Measurements from ENCODE around the gene FAM53A.

Gene FAM53A

GRCh38 chr4:1624519-1624910 is 59.6 kb downstream of the FAM53A start:
- no peak overlapping the region for H3K4me3 Mint-ChIP-seq
- H3K27ac Mint-ChIP-seq: no peak overlapping the region
- no peaks in the 10 kb centered on the region for H3K36me3 Mint-ChIP-seq (ENCODE audit: low read depth)
- TF ChIP-seq CTCF (IDR thresholded peaks at IDR 0.05): no peak
- peaks cover 24% of the 10 kb centered on the region for H3K9me3 Mint-ChIP-seq
- H3K27me3 Mint-ChIP-seq (ENCODE audit: low read depth, poor library complexity): peaks cover 8% of the 10 kb centered on the region
- H3K4me1 Mint-ChIP-seq: peaks cover 5% of the 10 kb centered on the region
- no peak for DNase-seq

GRCh38 chr4:1623821-1624518 is 60.1 kb downstream of the FAM53A start:
- Mint-ChIP-seq H3K9me3 (peaks cover 24% of the 10 kb centered on the region), H3K27ac (no peak overlapping the region), H3K36me3 (ENCODE audit: low read depth) (no peaks in the 10 kb centered on the region), H3K27me3 (ENCODE audit: low read depth, poor library complexity) (peaks cover 8% of the 10 kb centered on the region), H3K4me1 (peaks cover 5% of the 10 kb centered on the region), H3K4me3 (no peak overlapping the region)
- no peak for TF ChIP-seq CTCF (IDR thresholded peaks at IDR 0.05)
- DNase-seq: no peak

GRCh38 chr4:1623400-1623799 is 60.7 kb downstream of the FAM53A start:
- no peak overlapping the region for H3K27ac Mint-ChIP-seq
- H3K4me1 Mint-ChIP-seq: peaks cover 5% of the 10 kb centered on the region
- peaks cover 24% of the 10 kb centered on the region for H3K9me3 Mint-ChIP-seq
- no peak overlapping the region for H3K4me3 Mint-ChIP-seq
- TF ChIP-seq CTCF (IDR thresholded peaks at IDR 0.05): no peak
- H3K36me3 Mint-ChIP-seq (ENCODE audit: low read depth): no peaks in the 10 kb centered on the region
- H3K27me3 Mint-ChIP-seq (ENCODE audit: low read depth, poor library complexity): peaks cover 8% of the 10 kb centered on the region
- no peak for DNase-seq

- Mint-ChIP-seq H3K4me1 (peaks cover 5% of the 10 kb centered on the region), H3K36me3 (ENCODE audit: low read depth) (no peaks in the 10 kb centered on the region), H3K9me3 (peaks cover 25% of the 10 kb centered on the region), H3K4me3 (no peak overlapping the region), H3K27me3 (ENCODE audit: low read depth, poor library complexity) (peaks cover 8% of the 10 kb centered on the region), H3K27ac (no peak overlapping the region)
- TF ChIP-seq CTCF (IDR thresholded peaks at IDR 0.05): no peak
- DNase-seq: no peak
Measured at GRCh38 chr4:1622956-1623355, 61.2 kb downstream of the FAM53A start.

- Mint-ChIP-seq H3K36me3 (ENCODE audit: low read depth) (no peaks in the 10 kb centered on the region), H3K4me1 (peaks cover 5% of the 10 kb centered on the region), H3K27me3 (ENCODE audit: low read depth, poor library complexity) (peaks cover 8% of the 10 kb centered on the region), H3K4me3 (no peak overlapping the region), H3K27ac (no peak overlapping the region), H3K9me3 (peaks cover 32% of the 10 kb centered on the region)
- no peak for TF ChIP-seq CTCF (IDR thresholded peaks at IDR 0.05)
- no peak for DNase-seq
Measured at GRCh38 chr4:1622238-1622637, 61.9 kb downstream of the FAM53A start.

- Mint-ChIP-seq H3K36me3 (ENCODE audit: low read depth) (no peaks in the 10 kb centered on the region), H3K9me3 (peaks cover 38% of the 10 kb centered on the region), H3K4me3 (no peak overlapping the region), H3K4me1 (peaks cover 5% of the 10 kb centered on the region), H3K27ac (no peak overlapping the region), H3K27me3 (ENCODE audit: low read depth, poor library complexity) (peaks cover 13% of the 10 kb centered on the region)
- DNase-seq: no peak
- no peak for TF ChIP-seq CTCF (IDR thresholded peaks at IDR 0.05)
Measured at GRCh38 chr4:1621526-1621925, 62.6 kb downstream of the FAM53A start.

Measured in nephron progenitor cell (in vitro differentiated cells).